ENCODE results near the gene SLC41A3. TPM values are rescaled to one million over a fixed set of nuclear protein-coding genes. Genes with fewer than 3 reads are reported as not detected.

Gene SLC41A3
- total and polyA plus RNA-seq, 10 of the 15 experiments (the other 5 are each of a cell fraction or from before 2014, with no cell fraction given), result 8.3 to 29.5 (median 16.7) TPM

GRCh38 chr3:126102530-126102951 is 18.6 kb upstream of the SLC41A3 start:
- in situ Hi-C loops (cut with MboI), result no loop called here
- DNase-seq (ENCODE audit: low read depth, low spot score) (no peak), FAIRE-seq (no peak), ATAC-seq (no peak)
- no peaks in the 10 kb centered on the region for H3K36me3 ChIP-seq (ENCODE audit: control insufficient read depth in 2 of 2, insufficient read depth in 2 of 2, low read length in 1 of 2)
- no peak overlapping the region for H3K4me2 ChIP-seq (ENCODE audit: control insufficient read depth, insufficient read depth)
- no peaks in the 10 kb centered on the region; the same call in 1 of the 2 replicates for H4K20me1 ChIP-seq (ENCODE audit: control insufficient read depth, insufficient read depth)
- no peaks in the 10 kb centered on the region; the same call in 2 of the 3 replicates for H3K9me3 ChIP-seq (replicated peaks; ENCODE audit: control insufficient read depth, insufficient read depth, low read length)
- ChIA-PET SMC1A (ENCODE audit: uncharacterized antibody, unreplicated experiment) (no interaction called here), POLR2A (no interaction called here), CTCF (no interaction called here), RAD21 (ENCODE audit: unreplicated experiment) (no interaction called here)
- H3K9ac ChIP-seq (ENCODE audit: control insufficient read depth, insufficient read depth, low read length), result no peak overlapping the region
- intact Hi-C loops (cut with micrococcal nuclease; ENCODE audit: unreplicated experiment), result no loop called here
- no peak overlapping the region for H2AFZ ChIP-seq (ENCODE audit: control insufficient read depth, low read depth, low read length)
- no TSS peak for BruUV-seq (replicated peaks)
- TF ChIP-seq SMC3 (IDR thresholded peaks at IDR 0.05; ENCODE audit: borderline replicate concordance, low read length), result no peak
- no peak for TF ChIP-seq HDGF (IDR thresholded peaks at IDR 0.05)
- TF ChIP-seq, protein P1, sequence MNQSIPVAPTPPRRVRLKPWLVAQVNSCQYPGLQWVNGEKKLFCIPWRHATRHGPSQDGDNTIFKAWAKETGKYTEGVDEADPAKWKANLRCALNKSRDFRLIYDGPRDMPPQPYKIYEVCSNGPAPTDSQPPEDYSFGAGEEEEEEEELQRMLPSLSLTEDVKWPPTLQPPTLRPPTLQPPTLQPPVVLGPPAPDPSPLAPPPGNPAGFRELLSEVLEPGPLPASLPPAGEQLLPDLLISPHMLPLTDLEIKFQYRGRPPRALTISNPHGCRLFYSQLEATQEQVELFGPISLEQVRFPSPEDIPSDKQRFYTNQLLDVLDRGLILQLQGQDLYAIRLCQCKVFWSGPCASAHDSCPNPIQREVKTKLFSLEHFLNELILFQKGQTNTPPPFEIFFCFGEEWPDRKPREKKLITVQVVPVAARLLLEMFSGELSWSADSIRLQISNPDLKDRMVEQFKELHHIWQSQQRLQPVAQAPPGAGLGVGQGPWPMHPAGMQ (IDR thresholded peaks at IDR 0.05; ENCODE audit: borderline replicate concordance), result no peak
- TF ChIP-seq IKZF1 (conservative IDR thresholded peaks at IDR 0.05), result no peak
- no peak for TF ChIP-seq RAD21 (IDR thresholded peaks at IDR 0.05; ENCODE audit: insufficient read depth, low read depth, low read length)
- no peak for TF ChIP-seq NRF1 (conservative IDR thresholded peaks at IDR 0.05; ENCODE audit: low read depth, low read length)
- TF ChIP-seq, protein P2, sequence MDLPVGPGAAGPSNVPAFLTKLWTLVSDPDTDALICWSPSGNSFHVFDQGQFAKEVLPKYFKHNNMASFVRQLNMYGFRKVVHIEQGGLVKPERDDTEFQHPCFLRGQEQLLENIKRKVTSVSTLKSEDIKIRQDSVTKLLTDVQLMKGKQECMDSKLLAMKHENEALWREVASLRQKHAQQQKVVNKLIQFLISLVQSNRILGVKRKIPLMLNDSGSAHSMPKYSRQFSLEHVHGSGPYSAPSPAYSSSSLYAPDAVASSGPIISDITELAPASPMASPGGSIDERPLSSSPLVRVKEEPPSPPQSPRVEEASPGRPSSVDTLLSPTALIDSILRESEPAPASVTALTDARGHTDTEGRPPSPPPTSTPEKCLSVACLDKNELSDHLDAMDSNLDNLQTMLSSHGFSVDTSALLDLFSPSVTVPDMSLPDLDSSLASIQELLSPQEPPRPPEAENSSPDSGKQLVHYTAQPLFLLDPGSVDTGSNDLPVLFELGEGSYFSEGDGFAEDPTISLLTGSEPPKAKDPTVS (IDR thresholded peaks at IDR 0.05; ENCODE audit: low read depth, low read length), result no peak
- TF ChIP-seq SUPT20H (IDR thresholded peaks at IDR 0.05; ENCODE audit: borderline replicate concordance, control insufficient read depth, low read depth, low read length), result no peak
- TF ChIP-seq NFIC (IDR thresholded peaks at IDR 0.05; ENCODE audit: low read depth, low read length), result no peak
- peaks cover 0 to 2% of the 10 kb centered on the region in 2 experiments; a peak in 1 of 4 replicates for H3K27me3 ChIP-seq (replicated peaks in 1 of 2; ENCODE audit: control insufficient read depth in 2 of 2, insufficient read depth in 2 of 2, low read length in 1 of 2)
- no peak overlapping the region for H3K27ac ChIP-seq (ENCODE audit: control insufficient read depth, insufficient read depth)
- no peak overlapping the region for H3K4me3 ChIP-seq
- 14% methylated on average over 5 of the region's 5 CpGs for WGBS (ENCODE audit: insufficient coverage, insufficient replicate concordance, low lambda C conversion rate, missing lambda C conversion rate)
- H3K4me1 ChIP-seq (ENCODE audit: control insufficient read depth, insufficient read depth, low read length), result peaks cover 10% of the 10 kb centered on the region; the same call in 1 of the 2 replicates
- H3K79me2 ChIP-seq (ENCODE audit: control insufficient read depth, insufficient read depth, low read length), result no peaks in the 10 kb centered on the region
